Smooth muscle cell (in vitro differentiated cells): ENCODE results near the gene ZCCHC17. TPM values are rescaled to one million over a fixed set of nuclear protein-coding genes. Genes with fewer than 3 reads are reported as not detected.

ENCODE experiments used
- DNase-seq: peaks from one replicate; lab custom pipeline; 2025; ENCODE audit not compliant: unreplicated experiment; lab: John Stamatoyannopoulos, UW
- H2AFZ ChIP-seq: fragments of 200-600 bp; sonication (generic); 2 replicates; pipeline ENCODE4 v1.6.0; 2016; ENCODE audit warnings: antibody characterized with exemption, low read depth, mild to moderate bottlenecking
- H3F3A ChIP-seq: fragments of 200-600 bp; sonication (generic); 2 replicates; pipeline ENCODE4 v1.6.0; 2017; ENCODE audit warnings: antibody characterized with exemption, low read depth
- H3K27ac ChIP-seq: fragments of 200-600 bp; sonication (generic); 2 replicates; pipeline ENCODE4 v1.5.1; 2016; ENCODE audit warnings: low read depth, mild to moderate bottlenecking
- H3K27me3 ChIP-seq: fragments of 200-600 bp; sonication (generic); 2 replicates; pipeline ENCODE4 v1.6.1; 2016; ENCODE audit warnings: low read depth, mild to moderate bottlenecking
- H3K36me3 ChIP-seq: fragments of 200-600 bp; sonication (generic); 2 replicates; pipeline ENCODE4 v1.5.1; 2016; ENCODE audit warnings: low read depth
- H3K4me1 ChIP-seq: fragments of 200-600 bp; sonication (generic); 2 replicates; pipeline ENCODE4 v1.5.1; 2016; ENCODE audit warnings: low read depth
- H3K4me2 ChIP-seq: fragments of 200-600 bp; sonication (generic); 2 replicates; pipeline ENCODE4 v1.6.0; 2016; ENCODE audit warnings: mild to moderate bottlenecking
- H3K4me3 ChIP-seq: fragments of 200-600 bp; sonication (generic); 2 replicates; pipeline ENCODE4 v1.5.1; 2016; ENCODE audit warnings: mild to moderate bottlenecking
- H3K79me2 ChIP-seq: fragments of 200-600 bp; sonication (generic); 2 replicates; pipeline ENCODE4 v1.6.0; 2016; ENCODE audit warnings: low read depth, mild to moderate bottlenecking
- H3K9ac ChIP-seq: fragments of 200-600 bp; sonication (generic); 2 replicates; pipeline ENCODE4 v1.6.0; 2016; ENCODE audit warnings: low read depth
- H3K9me3 ChIP-seq: fragments of 200-600 bp; sonication (generic); replicated peaks from 2 replicates; pipeline ENCODE4 v1.5.1; 2016; ENCODE audit warnings: low read depth
- H4K20me1 ChIP-seq: fragments of 200-600 bp; sonication (generic); 2 replicates; pipeline ENCODE4 v1.6.0; 2016; ENCODE audit warnings: low read depth
- CTCF ChIP-seq: fragments of 200-600 bp; sonication (generic); IDR thresholded peaks from 2 replicates; pipeline ENCODE4 v1.5.1; 2017; ENCODE audit warnings: borderline replicate concordance, mild to moderate bottlenecking, antibody characterized with exemption; ENCODE audit not compliant: insufficient read depth, poor library complexity, severe bottlenecking
- WGBS: methylation state at CpG from one replicate; pipeline ENCODE4 v1.1.7; 2016; ENCODE audit warnings: low lambda C conversion rate; 5-methylcytosine and 5-hydroxymethylcytosine counted together
- polyA plus RNA-seq: library from polyadenylated mRNA; unstranded; fragments of >200 nt; fragmentation: Nextera tagmentation; extraction: Ambion mirVana; gene quantifications from 2 replicates; pipeline ENCODE4 v1.2.1, GENCODE V29; 2016
- total RNA-seq: library from RNA; depleted of rRNA; stranded (reverse); fragments of >200 nt; gene quantifications from 2 replicates; pipeline ENCODE4 v1.2.3, GENCODE V29; 2014

Gene ZCCHC17
- total and polyA plus RNA-seq, 2 experiments from 2014 or later, result 34.2 to 47.3 TPM

DNA sequence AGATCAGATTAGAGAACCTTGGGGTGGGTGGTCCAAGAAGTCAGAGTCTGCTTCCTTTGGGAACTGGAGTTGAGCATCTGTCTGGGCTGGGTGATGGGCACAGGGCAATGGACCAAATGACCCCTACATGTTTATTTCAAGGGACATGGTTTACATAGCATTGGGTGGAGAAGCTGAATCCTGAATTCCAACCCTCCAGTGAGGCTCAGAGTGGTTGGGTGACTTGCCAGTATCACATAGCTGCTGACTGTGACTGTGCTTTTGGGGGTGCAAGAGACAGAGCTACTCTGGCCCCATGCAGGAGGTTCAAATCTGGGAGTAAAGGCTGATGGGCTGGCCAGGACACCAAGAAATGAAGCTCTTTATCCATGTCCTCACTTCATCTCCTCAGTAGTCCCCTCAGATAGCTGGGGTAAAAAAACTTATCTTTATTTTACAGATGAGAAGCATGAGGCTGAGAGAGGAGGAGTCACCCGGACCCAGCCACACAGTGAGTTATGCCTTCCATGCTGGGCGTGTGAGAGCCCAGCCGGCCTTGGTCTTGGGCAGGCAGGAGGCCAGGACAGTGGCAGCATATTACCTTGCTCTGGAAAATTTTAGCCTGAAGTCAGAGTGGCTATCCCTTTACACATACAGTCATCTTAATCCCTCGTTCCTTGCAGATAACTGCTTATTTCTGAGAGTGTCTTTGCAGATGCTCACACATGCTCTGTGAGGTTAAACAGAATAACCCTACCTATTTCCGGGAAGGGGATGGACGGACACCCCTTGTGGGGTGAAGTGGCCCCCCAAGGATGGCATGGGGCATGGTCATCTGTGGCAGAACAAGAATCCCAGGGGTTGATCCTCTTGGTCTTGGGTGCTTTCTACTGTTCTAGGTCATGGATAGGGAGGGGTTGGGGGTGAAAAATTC is 113.4 kb downstream of the ZCCHC17 start:
- no peak for DNase-seq
- H3K36me3 ChIP-seq, result no peaks in the 10 kb centered on the region
- H2AFZ ChIP-seq, result no peak overlapping the region
- no peak for TF ChIP-seq CTCF
- peaks cover 10% of the 10 kb centered on the region for H3K27me3 ChIP-seq
- no peak overlapping the region for H3K9ac ChIP-seq
- H3K4me1 ChIP-seq, result peaks cover 11% of the 10 kb centered on the region
- H3K4me2 ChIP-seq, result no peak overlapping the region
- peaks cover 3% of the 10 kb centered on the region for H4K20me1 ChIP-seq
- H3K79me2 ChIP-seq, result no peaks in the 10 kb centered on the region
- no peak overlapping the region for H3K4me3 ChIP-seq
- WGBS, result 81% methylated on average over 6 of the region's 6 CpGs
- H3K27ac ChIP-seq, result no peak overlapping the region
- no peaks in the 10 kb centered on the region for H3K9me3 ChIP-seq
- H3F3A ChIP-seq, result no peaks in the 10 kb centered on the region

GRCh38 chr1:31410871-31411270 is 114.0 kb downstream of the ZCCHC17 start:
- Histone ChIP-seq H3K79me2 (no peaks in the 10 kb centered on the region), H2AFZ (no peak overlapping the region), H3K4me2 (no peak overlapping the region), H3K27ac (no peak overlapping the region), H4K20me1 (peaks cover 10% of the 10 kb centered on the region), H3F3A (no peaks in the 10 kb centered on the region), H3K9ac (no peak overlapping the region), H3K9me3 (no peaks in the 10 kb centered on the region), H3K4me1 (peaks cover 11% of the 10 kb centered on the region), H3K36me3 (no peaks in the 10 kb centered on the region), H3K4me3 (no peak overlapping the region), H3K27me3 (peaks cover 10% of the 10 kb centered on the region)
- no peak for TF ChIP-seq CTCF
- 91% methylated on average over 4 of the region's 4 CpGs for WGBS
- DNase-seq, result no peak

- H3K27me3 ChIP-seq, result peaks cover 10% of the 10 kb centered on the region
- DNase-seq, result no peak
- H3F3A ChIP-seq, result no peaks in the 10 kb centered on the region
- H4K20me1 ChIP-seq, result peaks cover 15% of the 10 kb centered on the region
- H3K27ac ChIP-seq, result no peak overlapping the region
- no peak overlapping the region for H2AFZ ChIP-seq
- H3K79me2 ChIP-seq, result no peaks in the 10 kb centered on the region
- no peak for TF ChIP-seq CTCF
- H3K36me3 ChIP-seq, result no peaks in the 10 kb centered on the region
- peak overlapping the region; percentile 73 for H3K4me3 ChIP-seq
- H3K9me3 ChIP-seq, result no peaks in the 10 kb centered on the region
- 79% methylated on average over 2 of the region's 2 CpGs for WGBS
- H3K9ac ChIP-seq, result no peak overlapping the region
- peak overlapping the region; percentile 96 for H3K4me2 ChIP-seq
- peaks cover 11% of the 10 kb centered on the region for H3K4me1 ChIP-seq
Measured at GRCh38 chr1:31412205-31412604, 115.4 kb downstream of the ZCCHC17 start.
